AG09309 (cell line): Measurements from ENCODE around the gene CMSS1.

Source experiments
- DNase-seq: peaks from one replicate; pipeline ENCODE4 v3.0.0-alpha.2; 2010; ENCODE audit warnings: low read depth
- H3K4me3 ChIP-seq: 2 replicates; pipeline ENCODE4 v1.5.1; 2011; ENCODE audit warnings: mild to moderate bottlenecking, low read depth, low read length, moderate library complexity; ENCODE audit not compliant: control insufficient read depth
- TF ChIP-seq, protein P1 (sequence below): IDR thresholded peaks from 2 replicates; pipeline ENCODE4 v1.5.1; 2011; ENCODE audit warnings: mild to moderate bottlenecking, low read depth, low read length, inconsistent platforms; ENCODE audit not compliant: insufficient read depth, control insufficient read depth; ENCODE audit errors: missing control alignments

The CMSS1 gene

DNA sequence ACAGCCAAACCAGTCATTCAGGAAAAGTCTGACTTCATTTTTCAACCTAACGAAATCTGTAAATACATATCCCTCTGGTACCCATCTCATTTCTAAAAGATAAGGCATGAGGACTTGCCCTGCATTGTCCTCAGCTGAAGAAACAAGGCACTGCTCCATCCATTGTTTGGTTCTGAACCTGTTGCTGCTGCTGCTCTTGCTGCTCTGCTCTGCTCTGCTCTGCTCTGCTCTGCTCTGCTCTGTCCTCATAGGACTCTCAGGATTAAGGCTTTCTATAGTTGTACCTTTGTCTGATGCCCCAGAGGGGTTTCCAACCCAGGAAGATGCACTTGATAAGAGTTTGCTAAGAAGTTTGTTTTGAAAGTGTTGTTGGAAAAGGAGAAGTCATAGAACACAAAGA, 38.2 kb downstream of the CMSS1 start:
- H3K4me3 ChIP-seq = no peak overlapping the region
- TF ChIP-seq, protein P1, sequence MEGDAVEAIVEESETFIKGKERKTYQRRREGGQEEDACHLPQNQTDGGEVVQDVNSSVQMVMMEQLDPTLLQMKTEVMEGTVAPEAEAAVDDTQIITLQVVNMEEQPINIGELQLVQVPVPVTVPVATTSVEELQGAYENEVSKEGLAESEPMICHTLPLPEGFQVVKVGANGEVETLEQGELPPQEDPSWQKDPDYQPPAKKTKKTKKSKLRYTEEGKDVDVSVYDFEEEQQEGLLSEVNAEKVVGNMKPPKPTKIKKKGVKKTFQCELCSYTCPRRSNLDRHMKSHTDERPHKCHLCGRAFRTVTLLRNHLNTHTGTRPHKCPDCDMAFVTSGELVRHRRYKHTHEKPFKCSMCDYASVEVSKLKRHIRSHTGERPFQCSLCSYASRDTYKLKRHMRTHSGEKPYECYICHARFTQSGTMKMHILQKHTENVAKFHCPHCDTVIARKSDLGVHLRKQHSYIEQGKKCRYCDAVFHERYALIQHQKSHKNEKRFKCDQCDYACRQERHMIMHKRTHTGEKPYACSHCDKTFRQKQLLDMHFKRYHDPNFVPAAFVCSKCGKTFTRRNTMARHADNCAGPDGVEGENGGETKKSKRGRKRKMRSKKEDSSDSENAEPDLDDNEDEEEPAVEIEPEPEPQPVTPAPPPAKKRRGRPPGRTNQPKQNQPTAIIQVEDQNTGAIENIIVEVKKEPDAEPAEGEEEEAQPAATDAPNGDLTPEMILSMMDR = no peak
- DNase-seq = no peak

DNA sequence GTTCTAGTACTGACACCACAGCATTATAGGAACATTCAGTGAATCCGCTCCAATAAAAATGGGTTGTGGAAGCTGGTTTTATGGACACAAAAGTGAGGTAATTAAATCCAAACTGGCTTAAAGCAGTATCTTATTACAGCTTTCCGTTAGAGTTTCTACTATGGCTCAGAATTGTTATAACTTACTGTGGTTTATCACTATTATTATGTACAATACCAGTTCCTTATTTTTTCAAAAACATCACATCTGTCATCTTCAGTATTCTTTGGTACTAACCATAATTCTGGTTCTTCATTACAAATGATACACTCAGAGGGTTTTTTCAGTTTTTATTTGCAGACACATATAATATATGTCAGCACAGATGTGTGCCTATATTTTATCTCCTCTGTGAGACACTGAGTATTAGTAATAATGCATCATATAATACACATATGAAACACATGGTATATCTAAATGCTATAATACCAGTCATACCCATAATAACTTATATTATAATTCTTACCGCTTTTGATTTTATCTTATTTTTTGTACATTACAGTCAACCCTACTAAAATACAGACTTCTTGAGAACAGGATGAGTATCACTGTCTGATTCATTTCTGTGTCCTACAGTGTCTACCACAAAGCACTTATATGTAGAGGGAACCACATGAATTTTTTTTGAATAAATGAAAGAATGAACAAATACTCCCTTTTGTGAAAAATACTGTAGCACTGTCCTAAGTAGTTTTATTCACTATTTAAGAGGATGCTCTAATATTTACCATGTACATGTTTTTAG, 39.0 kb downstream of the CMSS1 start:
- H3K4me3 ChIP-seq = no peak overlapping the region
- no peak for DNase-seq
- TF ChIP-seq, protein P1 = no peak

DNA sequence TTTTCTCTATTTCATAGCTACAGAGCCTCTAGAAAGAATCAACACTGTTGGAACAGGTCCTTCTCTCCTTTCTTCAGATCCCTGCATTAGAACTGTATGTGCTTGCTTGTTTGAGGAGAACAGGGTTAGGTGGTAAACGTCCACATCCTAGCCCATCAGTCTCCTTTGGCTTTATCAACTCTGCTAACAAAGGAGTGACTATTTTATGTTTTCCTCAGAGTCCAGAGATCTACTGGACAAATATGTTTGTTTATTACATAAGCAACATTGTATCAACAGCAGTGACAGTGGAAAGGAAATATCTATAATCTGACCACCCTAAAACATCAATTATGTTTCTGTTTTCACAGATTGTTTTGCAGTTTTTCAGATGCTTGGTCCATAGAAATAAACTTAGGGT, 39.6 kb downstream of the CMSS1 start:
- DNase-seq = no peak
- TF ChIP-seq, protein P1 = no peak

DNA sequence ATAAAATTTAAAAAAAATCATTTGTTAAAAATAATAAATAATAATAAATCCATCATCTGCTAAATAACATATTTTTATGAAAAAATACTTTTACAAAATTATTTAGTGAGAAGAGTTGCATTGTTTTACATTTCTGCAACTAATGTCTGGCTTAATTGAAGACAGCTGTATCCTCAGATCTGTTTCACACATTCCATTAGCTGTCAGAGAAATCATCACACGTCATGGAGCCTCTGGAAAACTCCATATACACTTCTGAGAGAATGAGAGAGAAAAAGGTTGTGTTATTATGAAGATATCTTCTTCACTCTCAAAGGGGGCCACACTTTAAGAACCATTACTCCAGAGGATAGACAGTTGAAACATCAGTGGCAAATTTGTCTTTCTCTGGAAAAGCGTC, 40.8 kb downstream of the CMSS1 start:
- H3K4me3 ChIP-seq = no peak overlapping the region
- TF ChIP-seq, protein P1 = no peak
- DNase-seq = no peak

More for the DNA sequence above, 39.6 kb downstream of the CMSS1 start:
- H3K4me3 ChIP-seq = no peak overlapping the region

DNA sequence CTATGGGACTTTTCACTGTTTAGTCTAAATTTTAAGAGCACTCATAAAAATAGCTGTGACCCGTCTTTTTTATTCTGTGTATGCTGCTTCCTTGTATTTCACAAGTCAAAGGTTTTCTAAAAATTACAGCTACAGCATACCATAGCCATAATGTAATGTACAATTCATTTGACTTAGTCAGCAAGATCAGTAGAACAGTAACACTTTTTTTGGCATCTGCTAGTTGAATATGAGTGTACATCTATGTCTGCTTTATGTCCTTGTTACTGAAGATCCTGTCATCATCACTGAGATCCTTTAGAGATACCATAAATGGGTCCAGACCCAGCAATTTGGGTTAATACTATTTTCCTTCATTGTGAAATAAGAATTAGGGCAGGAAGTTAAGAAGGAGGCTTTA, 42.2 kb downstream of the CMSS1 start:
- TF ChIP-seq, protein P1 = no peak
- no peak overlapping the region for H3K4me3 ChIP-seq
- DNase-seq = peak; percentile 97

DNA sequence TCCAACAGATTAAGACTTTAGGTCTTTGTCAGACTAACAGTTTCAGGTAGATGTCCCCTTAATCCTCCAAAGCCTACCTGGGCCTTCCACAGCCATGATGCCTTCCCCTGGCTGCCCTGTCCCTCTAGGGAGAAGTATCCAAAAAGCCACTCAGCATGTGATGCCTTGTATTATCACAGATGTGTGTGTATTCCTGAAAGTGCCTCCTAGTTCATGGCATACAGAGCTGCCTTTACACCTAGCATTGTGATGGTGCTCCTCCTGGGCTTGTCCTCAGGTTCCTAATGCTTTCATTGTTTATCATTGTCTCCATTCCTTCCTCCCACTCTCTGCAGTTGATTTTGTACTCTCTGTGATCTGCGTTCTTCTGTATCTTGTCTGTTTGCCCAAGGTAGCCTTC, 43.6 kb downstream of the CMSS1 start:
- H3K4me3 ChIP-seq = no peak overlapping the region
- TF ChIP-seq, protein P1 = no peak
- DNase-seq = no peak
